ENCODE results near the gene SCML2. TPM values are rescaled to one million over a fixed set of nuclear protein-coding genes. Genes with fewer than 3 reads are reported as not detected.

SCML2 gene
- polyA plus RNA-seq, 3 donors: 0.27 to 0.41 (median 0.27) TPM

DNA sequence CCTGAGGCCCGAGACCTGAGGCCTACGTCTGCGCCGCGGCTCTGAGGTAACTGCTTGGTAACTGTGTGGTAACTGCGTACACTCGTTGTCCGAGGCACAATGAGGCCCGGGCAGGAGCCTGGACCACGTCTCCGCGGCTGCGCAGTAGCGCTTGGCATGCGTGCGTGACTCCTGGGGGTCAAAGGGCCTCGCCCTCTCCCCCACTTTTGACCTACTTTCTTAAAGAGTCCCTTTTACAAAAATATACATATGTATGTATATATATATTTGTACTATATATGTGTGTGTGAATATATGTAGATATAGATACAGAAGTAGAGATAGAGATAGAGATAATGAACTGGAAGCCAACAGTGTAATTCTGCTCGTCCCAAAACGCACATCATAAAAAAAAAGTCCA is 133.7 kb downstream of the SCML2 start, which contains the start of gene BEND2:
TSS of gene BEND2 (minus strand) at position 101 of the 400 bp plus-strand sequence. CDS start 136 bp downstream, outside the sequence.
- Mint-ChIP-seq H3K36me3 (no peaks in the 10 kb centered on the region), H3K9me3 (peaks cover 4 to 30% (median 18%) of the 10 kb centered on the region in 7 donors), H3K4me1 (no peaks in the 10 kb centered on the region), H3K27me3 (ENCODE audit: low read depth in 3 of 3) (no peaks in the 10 kb centered on the region), H3K4me3 (no peak within 1 kb of the TSS), H3K27ac (no peak within 1 kb of the TSS)
- no peak within 1 kb of the TSS for H2AFZ ChIP-seq (ENCODE audit: insufficient read depth, low read depth, low read length, poor library complexity, severe bottlenecking)
- no peak within 1 kb of the TSS for H3K9ac ChIP-seq (ENCODE audit: insufficient read depth, low read length, poor library complexity, severe bottlenecking)
- intact Hi-C loops (cut with micrococcal nuclease): no loop called here
- H3K9me3 ChIP-seq (replicated peaks in 1 of 2; ENCODE audit: control insufficient read depth in 1 of 2, insufficient read depth in 1 of 2, low read length in 2 of 2): peaks cover 11 to 15% of the 10 kb centered on the region in 2 donors
- H3K27ac ChIP-seq (ENCODE audit: low read depth in 1 of 2, low read length in 2 of 2): no peak within 1 kb of the TSS
- H3K36me3 ChIP-seq (replicated peaks in 1 of 2; ENCODE audit: control insufficient read depth in 1 of 2, insufficient read depth in 2 of 2, low read length in 2 of 2): no peaks in the 10 kb centered on the region
- TF ChIP-seq, protein P1, sequence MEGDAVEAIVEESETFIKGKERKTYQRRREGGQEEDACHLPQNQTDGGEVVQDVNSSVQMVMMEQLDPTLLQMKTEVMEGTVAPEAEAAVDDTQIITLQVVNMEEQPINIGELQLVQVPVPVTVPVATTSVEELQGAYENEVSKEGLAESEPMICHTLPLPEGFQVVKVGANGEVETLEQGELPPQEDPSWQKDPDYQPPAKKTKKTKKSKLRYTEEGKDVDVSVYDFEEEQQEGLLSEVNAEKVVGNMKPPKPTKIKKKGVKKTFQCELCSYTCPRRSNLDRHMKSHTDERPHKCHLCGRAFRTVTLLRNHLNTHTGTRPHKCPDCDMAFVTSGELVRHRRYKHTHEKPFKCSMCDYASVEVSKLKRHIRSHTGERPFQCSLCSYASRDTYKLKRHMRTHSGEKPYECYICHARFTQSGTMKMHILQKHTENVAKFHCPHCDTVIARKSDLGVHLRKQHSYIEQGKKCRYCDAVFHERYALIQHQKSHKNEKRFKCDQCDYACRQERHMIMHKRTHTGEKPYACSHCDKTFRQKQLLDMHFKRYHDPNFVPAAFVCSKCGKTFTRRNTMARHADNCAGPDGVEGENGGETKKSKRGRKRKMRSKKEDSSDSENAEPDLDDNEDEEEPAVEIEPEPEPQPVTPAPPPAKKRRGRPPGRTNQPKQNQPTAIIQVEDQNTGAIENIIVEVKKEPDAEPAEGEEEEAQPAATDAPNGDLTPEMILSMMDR (IDR thresholded peaks at IDR 0.05): no peak
- no CpG with 5 or more reads among the region's 19 CpGs for WGBS (ENCODE audit: insufficient coverage)
- no peak within 1 kb of the TSS for H3K4me3 ChIP-seq (replicated peaks in 1 of 3; ENCODE audit: low read depth in 2 of 3, low read length in 3 of 3)
- DNase-seq: no peak
- H3K4me1 ChIP-seq (ENCODE audit: control insufficient read depth in 1 of 2, insufficient read depth in 2 of 2, low read length in 2 of 2): no peaks in the 10 kb centered on the region
- no peaks in the 10 kb centered on the region for H3K79me2 ChIP-seq (ENCODE audit: insufficient read depth, low read length)
- H3K27me3 ChIP-seq (ENCODE audit: control insufficient read depth in 2 of 2, insufficient read depth in 2 of 2, low read length in 2 of 2): no peaks in the 10 kb centered on the region
- no peaks in the 10 kb centered on the region for H4K20me1 ChIP-seq (ENCODE audit: insufficient read depth, low read length)
- H3K4me2 ChIP-seq (replicated peaks; ENCODE audit: extremely low read depth, low read length, poor library complexity, severe bottlenecking): no peak within 1 kb of the TSS

DNA sequence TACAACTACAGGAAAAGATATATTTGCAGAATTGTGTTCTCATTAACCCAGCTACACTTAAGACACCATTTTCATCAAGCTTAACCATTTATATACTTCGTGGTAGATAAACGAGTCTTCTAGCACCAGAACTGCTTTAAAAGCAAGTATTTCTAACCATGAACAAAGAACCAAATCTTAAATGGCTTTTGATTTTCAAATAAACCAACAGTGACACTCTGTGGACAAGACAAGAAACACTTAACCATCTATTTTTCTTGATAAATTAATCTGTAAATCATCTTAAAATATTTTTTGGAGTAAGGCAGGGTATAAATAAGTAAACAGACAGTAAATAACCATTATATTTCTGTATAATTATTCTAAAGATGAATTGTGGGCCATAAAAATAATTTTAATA is 144.0 kb downstream of the SCML2 start:
- Mint-ChIP-seq H3K36me3 (no peaks in the 10 kb centered on the region), H3K9me3 (peaks cover 0 to 3% (median 0%) of the 10 kb centered on the region in 7 donors), H3K27me3 (ENCODE audit: low read depth in 3 of 3) (peaks cover 0 to 5% (median 0%) of the 10 kb centered on the region in 3 donors), H3K27ac (no peak overlapping the region), H3K4me3 (no peak overlapping the region), H3K4me1 (peaks cover 6% of the 10 kb centered on the region)
- no peak overlapping the region for H3K27ac ChIP-seq (ENCODE audit: low read depth in 1 of 2, low read length in 2 of 2)
- intact Hi-C loops (cut with micrococcal nuclease): no loop called here
- H3K27me3 ChIP-seq (ENCODE audit: control insufficient read depth in 2 of 2, insufficient read depth in 2 of 2, low read length in 2 of 2): no peaks in the 10 kb centered on the region
- no peaks in the 10 kb centered on the region for H3K4me1 ChIP-seq (ENCODE audit: control insufficient read depth in 1 of 2, insufficient read depth in 2 of 2, low read length in 2 of 2)
- H4K20me1 ChIP-seq (ENCODE audit: insufficient read depth, low read length): no peaks in the 10 kb centered on the region
- TF ChIP-seq, protein P1 (IDR thresholded peaks at IDR 0.05): no peak
- H3K9ac ChIP-seq (ENCODE audit: insufficient read depth, low read length, poor library complexity, severe bottlenecking): no peak overlapping the region
- DNase-seq: no peak
- H3K4me3 ChIP-seq (replicated peaks in 1 of 3; ENCODE audit: low read depth in 2 of 3, low read length in 3 of 3): no peak overlapping the region
- H3K4me2 ChIP-seq (replicated peaks; ENCODE audit: extremely low read depth, low read length, poor library complexity, severe bottlenecking): no peak overlapping the region
- no peaks in the 10 kb centered on the region for H3K36me3 ChIP-seq (replicated peaks in 1 of 2; ENCODE audit: control insufficient read depth in 1 of 2, insufficient read depth in 2 of 2, low read length in 2 of 2)
- H3K79me2 ChIP-seq (ENCODE audit: insufficient read depth, low read length): no peaks in the 10 kb centered on the region
- no peaks in the 10 kb centered on the region for H3K9me3 ChIP-seq (replicated peaks in 1 of 2; ENCODE audit: control insufficient read depth in 1 of 2, insufficient read depth in 1 of 2, low read length in 2 of 2)
- no CpG with 5 or more reads among the region's 2 CpGs for WGBS (ENCODE audit: insufficient coverage)
- no peak overlapping the region for H2AFZ ChIP-seq (ENCODE audit: insufficient read depth, low read depth, low read length, poor library complexity, severe bottlenecking)
